NCI-H2196 (cell line): ENCODE data around the gene DLEC1.
"Not testable (repeated sequence)": the region's sequence is repeated elsewhere in the genome, so short reads cannot be mapped to it uniquely, and the experiment has no call there.

Experiments used
- DNase-seq: peaks from one replicate; lab custom pipeline; 2025; ENCODE audit not compliant: unreplicated experiment; lab: John Stamatoyannopoulos, UW

DLEC1 gene

DNA sequence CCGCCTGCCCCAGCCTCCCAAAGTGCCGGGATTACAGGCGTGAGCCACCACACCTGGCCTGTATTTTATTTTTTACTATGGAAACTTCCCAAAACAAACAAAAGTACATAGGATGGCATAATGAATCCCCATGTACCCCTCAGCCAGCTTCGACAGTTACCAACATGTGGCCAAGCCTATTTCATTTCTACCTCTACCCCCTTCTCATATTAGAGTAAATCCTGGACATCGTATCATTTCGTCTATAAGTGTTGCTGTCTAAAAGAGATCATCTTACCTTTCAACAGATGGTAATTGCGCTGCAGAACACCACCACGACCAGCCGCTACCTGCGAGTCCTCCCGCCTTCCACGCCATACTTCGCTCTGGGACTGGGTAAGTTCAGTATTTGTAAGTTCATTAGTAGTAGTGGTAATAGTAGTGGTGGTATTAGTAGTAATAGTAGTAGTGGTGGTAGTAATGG, 44.9 kb downstream of the DLEC1 start:
- no peak for DNase-seq

DNA sequence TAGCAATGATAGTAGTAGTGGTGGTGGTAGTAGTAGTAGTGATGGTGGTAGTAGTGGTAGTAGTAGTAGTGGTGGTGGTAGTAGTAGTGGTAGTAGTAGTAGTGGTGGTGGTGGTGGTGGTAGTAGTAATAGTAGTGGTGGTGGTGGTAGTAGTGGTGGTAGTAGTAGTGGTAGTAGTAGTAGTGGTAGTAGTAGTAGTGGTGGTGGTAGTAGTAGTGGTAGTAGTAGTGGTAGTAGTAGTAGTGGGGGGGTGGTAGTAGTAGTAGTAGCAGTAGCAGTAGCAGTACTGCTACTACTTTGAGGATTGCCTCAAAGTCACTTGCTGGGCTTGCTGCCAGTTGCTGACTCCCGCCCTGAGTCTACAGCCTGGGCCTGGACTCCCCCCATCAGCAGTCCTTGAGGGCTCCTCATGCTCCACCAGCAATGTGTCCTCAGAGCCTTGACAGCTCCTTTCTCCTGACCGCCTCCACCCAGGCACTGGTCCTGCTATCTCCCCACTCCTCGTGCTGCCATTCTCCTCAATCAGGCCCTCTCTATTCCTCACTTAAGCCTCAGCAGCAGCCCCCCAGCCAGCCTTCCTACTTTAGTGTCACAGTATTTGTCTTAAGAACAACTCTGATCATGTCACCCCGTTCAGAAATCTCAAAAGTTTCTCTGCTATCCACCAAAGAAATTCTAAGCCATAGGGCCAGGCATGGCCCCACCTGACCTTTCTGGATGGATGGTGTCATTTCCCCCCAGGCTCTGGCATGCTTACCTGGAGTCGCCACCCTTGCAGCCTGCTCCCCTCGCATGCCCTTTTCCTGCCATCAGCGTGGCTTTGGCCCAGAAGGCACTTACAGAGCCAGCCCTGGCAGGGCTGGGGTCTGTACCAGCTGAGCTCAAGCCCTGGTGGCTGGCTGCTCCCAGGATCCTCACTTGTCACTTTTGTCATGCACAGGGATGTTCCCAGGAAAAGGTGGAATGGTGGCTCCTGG, 45.6 kb downstream of the DLEC1 start:
- no peak for DNase-seq

DNA sequence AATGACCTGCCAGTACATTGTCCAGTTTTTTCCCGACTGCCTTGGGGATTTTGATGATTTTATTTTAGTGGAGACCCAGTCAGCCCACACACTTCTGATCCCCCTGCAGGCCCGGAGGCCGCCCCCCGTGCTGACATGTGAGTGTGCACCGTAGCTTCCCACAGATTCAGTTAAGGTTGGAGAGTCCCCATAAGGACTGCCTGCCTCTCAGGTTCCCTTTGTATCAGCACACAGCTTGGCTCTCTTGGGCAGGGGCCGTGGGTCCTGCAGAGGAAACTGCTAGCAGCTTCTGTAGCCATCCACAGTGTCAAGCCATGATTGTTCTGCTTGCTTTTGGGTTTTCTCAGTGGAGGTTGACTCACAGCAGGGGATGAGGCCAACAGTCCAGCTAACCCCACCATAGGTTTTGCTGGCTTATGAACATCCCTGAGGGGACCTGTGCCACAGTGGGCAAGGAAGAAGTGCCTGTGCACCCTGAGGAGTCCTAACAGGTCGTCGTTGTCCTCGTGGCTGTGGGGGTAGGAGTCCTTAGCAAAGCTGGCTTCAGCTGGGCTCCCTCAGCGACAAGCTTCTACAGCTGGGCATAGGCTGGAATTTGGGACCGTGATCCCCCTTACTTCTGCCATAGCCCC, 46.4 kb downstream of the DLEC1 start:
- DNase-seq, result no peak

- no peak for DNase-seq
Measured at GRCh38 chr3:38085943-38086324, 46.9 kb downstream of the DLEC1 start.

DNA sequence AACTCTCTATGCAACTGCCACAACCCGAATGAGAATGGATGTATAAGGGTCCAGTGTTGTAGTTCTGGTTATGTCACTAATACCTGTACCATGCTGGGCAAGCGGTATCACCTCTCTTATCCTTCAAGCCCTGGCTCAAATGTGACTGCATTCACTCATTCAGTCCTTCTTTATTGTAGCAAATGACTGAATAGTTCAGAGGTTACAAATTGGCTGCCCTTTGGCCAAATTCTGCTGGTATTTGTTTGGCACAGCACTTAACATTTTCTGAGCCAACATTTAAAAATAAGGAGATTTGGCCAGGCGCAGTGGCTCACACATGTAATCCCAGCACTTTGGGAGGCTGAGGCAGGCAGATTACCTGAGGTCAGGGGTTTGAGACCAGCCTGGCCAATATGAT, 47.5 kb downstream of the DLEC1 start:
- DNase-seq, result no peak

GRCh38 chr3:38087278-38087677, 48.3 kb downstream of the DLEC1 start:
- not testable (repeated sequence) for DNase-seq

- DNase-seq, result no peak
Measured at GRCh38 chr3:38088126-38089078, 49.4 kb downstream of the DLEC1 start.

GRCh38 chr3:38089163-38089562, 50.2 kb downstream of the DLEC1 start:
- DNase-seq, result no peak

- DNase-seq, result no peak
Measured at GRCh38 chr3:38090453-38090852, 51.4 kb downstream of the DLEC1 start.

- DNase-seq, result no peak
Measured at GRCh38 chr3:38094999-38095398, 56.0 kb downstream of the DLEC1 start.

GRCh38 chr3:38095669-38096483, 56.9 kb downstream of the DLEC1 start:
- no peak for DNase-seq

GRCh38 chr3:38097446-38098375, 58.7 kb downstream of the DLEC1 start:
- no peak for DNase-seq

DNA sequence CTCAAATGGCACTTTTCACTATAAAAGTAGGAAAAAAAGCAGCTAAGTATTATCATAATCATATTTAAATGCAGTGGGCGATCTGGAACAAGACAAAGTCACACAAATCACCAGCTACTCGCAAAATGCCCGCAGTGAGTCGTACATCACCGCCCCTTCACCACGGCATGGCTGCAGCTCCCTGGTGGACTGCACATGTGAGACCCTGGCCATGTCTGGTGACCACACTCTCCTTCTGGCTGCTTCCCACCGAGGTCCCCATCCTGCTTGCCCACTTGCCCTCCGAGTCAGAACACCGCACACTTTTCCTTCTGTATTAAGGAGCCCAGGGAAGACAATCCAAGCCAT, 59.3 kb downstream of the DLEC1 start:
- DNase-seq, result no peak

GRCh38 chr3:38099518-38099917, 60.5 kb downstream of the DLEC1 start:
- DNase-seq, result no peak

DNA sequence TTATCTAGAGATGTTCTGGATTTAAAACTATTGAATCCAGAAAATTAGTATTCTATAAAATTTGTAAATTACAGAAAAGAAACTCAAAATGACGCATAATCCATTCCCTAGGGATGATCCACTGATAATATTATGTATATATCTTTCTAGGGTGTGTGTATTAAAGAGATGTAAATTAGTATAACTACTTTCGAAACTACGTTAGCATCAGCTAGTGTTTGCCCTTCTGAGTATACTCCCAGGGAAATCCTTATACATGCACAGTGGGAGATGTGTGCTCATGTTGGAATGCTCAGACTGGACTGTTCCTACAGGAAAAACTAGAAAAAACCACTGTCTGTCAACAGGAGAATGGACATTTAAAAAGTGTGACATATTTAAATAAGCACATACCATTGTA, 61.5 kb downstream of the DLEC1 start:
- DNase-seq, result no peak

DNA sequence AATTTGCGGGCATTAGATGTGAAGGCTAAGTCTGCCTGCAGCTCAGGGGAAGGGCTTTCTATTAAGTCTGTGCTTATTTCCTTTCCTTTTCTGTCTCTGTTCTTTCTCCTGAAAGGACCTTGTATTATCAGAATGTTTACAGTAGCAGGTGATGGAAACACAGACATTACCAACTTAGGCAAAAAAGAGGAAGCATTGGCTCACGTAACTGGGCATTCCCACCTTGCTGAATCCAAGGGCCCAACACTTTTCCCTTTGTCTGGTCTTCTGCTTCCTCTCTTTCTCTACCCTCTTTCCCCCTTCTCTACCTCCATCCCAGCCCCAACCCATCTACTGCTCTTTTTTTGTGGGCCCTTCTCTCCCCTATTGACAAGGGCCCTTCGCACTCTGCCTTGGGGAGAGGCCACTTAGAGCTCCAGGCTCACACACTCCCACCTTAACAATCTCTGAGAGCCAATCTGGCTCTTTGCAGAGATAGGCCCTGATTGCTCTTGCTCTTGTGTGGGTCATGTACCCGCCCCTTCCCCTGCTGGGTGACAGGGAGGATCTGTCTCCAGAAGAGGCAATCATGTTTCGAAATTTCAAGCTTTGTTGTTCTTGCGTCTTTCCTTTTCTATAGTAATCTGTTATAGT, 62.9 kb downstream of the DLEC1 start:
- no peak for DNase-seq

DNA sequence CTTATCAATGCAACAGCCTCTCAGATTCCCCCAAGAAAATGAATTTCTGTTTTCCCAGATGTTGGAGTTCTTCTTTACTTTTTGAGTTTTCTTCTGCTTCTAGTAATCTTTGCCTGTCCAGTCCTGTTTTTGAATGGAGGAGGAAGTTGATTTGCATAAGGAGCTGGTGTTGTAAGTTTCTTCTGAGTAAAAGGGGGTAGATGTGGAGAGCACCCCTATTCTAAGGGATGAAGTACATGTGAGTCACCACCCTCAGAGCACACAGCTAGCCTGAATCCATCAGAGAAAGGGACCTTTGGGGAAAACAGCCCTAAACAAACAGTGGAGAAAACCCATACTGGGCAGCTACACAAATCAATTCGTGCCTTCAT, 63.4 kb downstream of the DLEC1 start:
- no peak for DNase-seq

- no peak for DNase-seq
Measured at GRCh38 chr3:38105525-38105924, 66.5 kb downstream of the DLEC1 start.
